ENCODE measurements around the gene ASIC2. TPM values are rescaled to one million over a fixed set of nuclear protein-coding genes. Genes with fewer than 3 reads are reported as not detected.
"Not testable (repeated sequence)": the region's sequence is repeated elsewhere in the genome, so short reads cannot be mapped to it uniquely, and the experiment has no call there.

Gene ASIC2
- total RNA-seq, 1 experiment from 2014 or later, result 0.74 TPM

GRCh38 chr17:32970281-32970680 is 322.8 kb downstream of the ASIC2 start:
- no peaks in the 10 kb centered on the region for H3K27me3 ChIP-seq (ENCODE audit: insufficient read depth, low read length)
- Mint-ChIP-seq H3K4me3 (no peak overlapping the region), H3K36me3 (ENCODE audit: insufficient read depth in 1 of 3, low read depth in 3 of 3) (no peaks in the 10 kb centered on the region), H3K4me1 (no peaks in the 10 kb centered on the region), H3K27ac (no peak overlapping the region), H3K27me3 (ENCODE audit: low read depth) (peaks cover 18% of the 10 kb centered on the region), H3K9me3 (peaks cover 12% of the 10 kb centered on the region in 2 experiments; a peak in 4 of 5 replicates)
- H2BK12ac ChIP-seq (ENCODE audit: insufficient read length, low read depth, low read length), result no peak overlapping the region
- no peak overlapping the region for H2AFZ ChIP-seq (ENCODE audit: low read length)
- no peak overlapping the region for H4K5ac ChIP-seq (ENCODE audit: insufficient read length, low read depth, low read length)
- no peak overlapping the region for H3K27ac ChIP-seq (ENCODE audit: insufficient read length, low read depth, low read length)
- no peak overlapping the region for H3K56ac ChIP-seq (ENCODE audit: insufficient read length, low read depth, low read length)
- H2BK120ac ChIP-seq (ENCODE audit: low read depth, low read length, poor library complexity, severe bottlenecking), result no peak overlapping the region
- H3K9ac ChIP-seq (ENCODE audit: extremely low read depth, insufficient read length, low read length), result no peak overlapping the region
- no peaks in the 10 kb centered on the region for H3K79me1 ChIP-seq (ENCODE audit: insufficient read depth, low read depth, low read length, poor library complexity, severe bottlenecking)
- no peak overlapping the region for H4K91ac ChIP-seq (ENCODE audit: insufficient read length, low read depth, low read length)
- no peak overlapping the region for H3K23ac ChIP-seq (ENCODE audit: insufficient read length, low read depth, low read length)
- H3K9me3 ChIP-seq (ENCODE audit: control insufficient read depth, low read depth, low read length), result no peaks in the 10 kb centered on the region
- no peak overlapping the region for H2BK20ac ChIP-seq (ENCODE audit: low read depth, low read length, poor library complexity, severe bottlenecking)
- DNase-seq, result no peak
- no CpG with 5 or more reads among the region's 3 CpGs for WGBS (ENCODE audit: extremely low coverage, insufficient read length, low lambda C conversion rate)
- H4K8ac ChIP-seq (replicated peaks; ENCODE audit: insufficient read length, low read depth, low read length), result no peak overlapping the region
- no peaks in the 10 kb centered on the region for H3K79me2 ChIP-seq (ENCODE audit: insufficient read depth, low read length)
- no peak overlapping the region for H2BK5ac ChIP-seq (ENCODE audit: insufficient read length, low read length)
- H3K4ac ChIP-seq (ENCODE audit: low read depth, low read length), result no peak overlapping the region
- H3K4me2 ChIP-seq (ENCODE audit: insufficient read depth, insufficient read length, low read length), result no peak overlapping the region
- H2AK5ac ChIP-seq (ENCODE audit: insufficient read length, low read length), result no peak overlapping the region
- no peaks in the 10 kb centered on the region for H3K4me1 ChIP-seq (ENCODE audit: insufficient read depth, low read length)
- no peak overlapping the region for H3T11ph ChIP-seq (ENCODE audit: low read length)
- no peaks in the 10 kb centered on the region for H4K20me1 ChIP-seq (ENCODE audit: control insufficient read depth, insufficient read depth, insufficient read length)
- H3K23me2 ChIP-seq (ENCODE audit: insufficient read length, low read depth, low read length, poor library complexity, severe bottlenecking), result no peaks in the 10 kb centered on the region
- H3K14ac ChIP-seq (ENCODE audit: insufficient read depth, low read length), result no peak overlapping the region
- H3K18ac ChIP-seq (ENCODE audit: insufficient read length, low read depth, low read length), result no peak overlapping the region
- H2BK15ac ChIP-seq (ENCODE audit: low read depth, low read length), result no peak overlapping the region
- no peak for TF ChIP-seq CTCF (conservative IDR thresholded peaks at IDR 0.05)

- H4K91ac ChIP-seq (ENCODE audit: insufficient read length, low read depth, low read length); H3K56ac ChIP-seq (ENCODE audit: insufficient read length, low read depth, low read length); H3K4me2 ChIP-seq (ENCODE audit: insufficient read depth, insufficient read length, low read length); H2BK120ac ChIP-seq (ENCODE audit: low read depth, low read length, poor library complexity, severe bottlenecking); H2BK12ac ChIP-seq (ENCODE audit: insufficient read length, low read depth, low read length); H2BK15ac ChIP-seq (ENCODE audit: low read depth, low read length); H3K4ac ChIP-seq (ENCODE audit: low read depth, low read length); H4K20me1 ChIP-seq (ENCODE audit: control insufficient read depth, insufficient read depth, insufficient read length); H2BK5ac ChIP-seq (ENCODE audit: insufficient read length, low read length); H4K8ac ChIP-seq (replicated peaks; ENCODE audit: insufficient read length, low read depth, low read length); H3K27ac Mint-ChIP-seq; H3K4me3 Mint-ChIP-seq; H2BK20ac ChIP-seq (ENCODE audit: low read depth, low read length, poor library complexity, severe bottlenecking); H3K4me1 Mint-ChIP-seq; H3K23ac ChIP-seq (ENCODE audit: insufficient read length, low read depth, low read length); H3K27me3 ChIP-seq (ENCODE audit: insufficient read depth, low read length); H3K27ac ChIP-seq (ENCODE audit: insufficient read length, low read depth, low read length); H4K5ac ChIP-seq (ENCODE audit: insufficient read length, low read depth, low read length); H3K9ac ChIP-seq (ENCODE audit: extremely low read depth, insufficient read length, low read length); H2AFZ ChIP-seq (ENCODE audit: low read length); DNase-seq; H2AK5ac ChIP-seq (ENCODE audit: insufficient read length, low read length); H3T11ph ChIP-seq (ENCODE audit: low read length); H3K4me1 ChIP-seq (ENCODE audit: insufficient read depth, low read length); H3K79me2 ChIP-seq (ENCODE audit: insufficient read depth, low read length); H3K18ac ChIP-seq (ENCODE audit: insufficient read length, low read depth, low read length); H3K23me2 ChIP-seq (ENCODE audit: insufficient read length, low read depth, low read length, poor library complexity, severe bottlenecking); H3K36me3 Mint-ChIP-seq (ENCODE audit: insufficient read depth in 1 of 3, low read depth in 3 of 3); H3K14ac ChIP-seq (ENCODE audit: insufficient read depth, low read length); H3K9me3 ChIP-seq (ENCODE audit: control insufficient read depth, low read depth, low read length); H3K79me1 ChIP-seq (ENCODE audit: insufficient read depth, low read depth, low read length, poor library complexity, severe bottlenecking): not testable (repeated sequence)
- H3K9me3 Mint-ChIP-seq, result peaks cover 12% of the 10 kb centered on the region in 2 experiments; a peak in 4 of 5 replicates
- peaks cover 24% of the 10 kb centered on the region for H3K27me3 Mint-ChIP-seq (ENCODE audit: low read depth)
- WGBS (ENCODE audit: extremely low coverage, insufficient read length, low lambda C conversion rate), result no CpG with 5 or more reads among the region's 4 CpGs
Measured at GRCh38 chr17:32969231-32969630, 323.9 kb downstream of the ASIC2 start.

Data from H9 (cell line).